GM04503 (cell line): ENCODE results near the gene MSRB3.

Experiments
- DNase-seq: peaks from one replicate; pipeline ENCODE4 v3.0.0-alpha.2; 2012; ENCODE audit warnings: low read depth

MSRB3 gene

GRCh38 chr12:65325183-65325582 lies 46.7 kb downstream of the MSRB3 start:
- DNase-seq, result no peak

DNA sequence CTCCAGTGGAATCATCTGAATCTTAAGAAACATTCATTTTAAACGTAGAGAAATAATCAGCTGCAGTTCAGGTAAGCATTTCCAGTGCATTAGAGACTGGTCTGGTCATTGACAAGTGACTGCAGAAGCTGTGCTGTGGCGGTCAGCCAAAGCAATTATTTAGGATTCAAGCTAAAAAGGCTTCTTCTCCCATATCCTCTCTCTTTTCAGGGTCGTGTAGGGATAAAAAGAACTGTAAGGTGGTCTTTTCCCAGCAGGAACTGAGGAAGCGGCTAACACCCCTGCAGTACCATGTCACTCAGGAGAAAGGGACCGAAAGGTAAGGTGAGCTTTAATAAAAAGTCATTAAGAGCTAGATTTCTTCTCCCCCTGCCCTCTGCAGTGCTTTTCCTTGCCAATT lies 48.1 kb downstream of the MSRB3 start:
- DNase-seq, result no peak

GRCh38 chr12:65327207-65328076 lies 49.0 kb downstream of the MSRB3 start:
- peak; percentile 75 for DNase-seq

DNA sequence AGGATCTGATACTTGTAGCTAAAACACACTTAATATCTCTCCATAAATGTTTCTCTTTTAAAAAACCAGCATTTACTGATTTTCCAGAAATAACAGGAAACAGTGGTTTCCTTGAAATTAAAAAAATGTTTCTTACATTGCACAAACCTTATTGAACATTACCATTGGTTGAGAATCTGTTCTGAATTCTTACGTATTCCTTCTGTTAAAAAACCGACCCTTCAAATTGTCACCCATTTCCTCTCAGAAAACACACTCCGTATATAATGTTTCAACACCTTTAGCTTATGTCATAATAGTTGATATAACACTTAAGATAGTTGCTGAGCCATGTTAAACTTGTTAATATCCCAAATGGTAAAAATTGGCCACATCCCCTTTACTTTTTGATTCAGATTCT lies 51.2 kb downstream of the MSRB3 start:
- DNase-seq, result no peak

DNA sequence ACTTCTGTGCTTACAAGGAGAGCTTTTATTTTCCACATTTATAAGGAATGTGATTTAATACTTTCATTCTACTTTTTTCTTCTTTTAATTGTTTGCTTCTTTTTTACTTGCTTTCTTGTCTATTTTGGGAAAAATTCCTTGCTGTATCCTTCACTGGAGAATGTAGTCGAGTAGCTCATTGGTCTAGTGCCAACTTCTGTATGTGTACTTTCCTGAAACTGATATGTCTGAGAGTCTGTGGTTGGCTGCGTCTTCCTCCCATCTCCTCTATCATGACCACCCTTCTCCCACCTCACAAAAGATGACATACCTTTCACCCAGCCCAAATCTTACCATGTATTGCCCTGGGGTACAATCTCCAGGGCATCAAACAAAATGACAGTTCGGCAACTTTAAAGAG lies 51.8 kb downstream of the MSRB3 start:
- DNase-seq, result no peak

DNA sequence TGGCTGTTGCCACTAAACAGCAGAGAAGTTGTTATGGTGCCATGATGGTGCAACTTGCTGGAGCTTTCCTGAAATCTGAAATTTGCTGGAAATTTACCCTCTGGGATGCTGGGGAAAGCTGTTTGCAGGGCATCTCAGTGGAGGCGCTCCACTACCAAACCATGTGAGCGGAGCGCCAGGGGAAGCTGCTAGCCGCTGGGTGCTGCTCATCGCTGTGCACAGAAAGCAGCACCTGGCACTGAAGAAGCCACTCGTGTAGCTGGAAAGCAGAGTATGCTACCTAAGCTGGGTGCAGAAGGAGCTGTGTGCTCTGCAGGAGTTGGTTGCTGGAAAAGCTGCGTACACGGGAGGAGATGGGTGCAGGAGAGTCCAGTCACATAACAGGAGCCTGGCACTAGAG lies 53.0 kb downstream of the MSRB3 start:
- DNase-seq, result no peak

GRCh38 chr12:65333649-65334048 lies 55.2 kb downstream of the MSRB3 start:
- DNase-seq, result no peak

DNA sequence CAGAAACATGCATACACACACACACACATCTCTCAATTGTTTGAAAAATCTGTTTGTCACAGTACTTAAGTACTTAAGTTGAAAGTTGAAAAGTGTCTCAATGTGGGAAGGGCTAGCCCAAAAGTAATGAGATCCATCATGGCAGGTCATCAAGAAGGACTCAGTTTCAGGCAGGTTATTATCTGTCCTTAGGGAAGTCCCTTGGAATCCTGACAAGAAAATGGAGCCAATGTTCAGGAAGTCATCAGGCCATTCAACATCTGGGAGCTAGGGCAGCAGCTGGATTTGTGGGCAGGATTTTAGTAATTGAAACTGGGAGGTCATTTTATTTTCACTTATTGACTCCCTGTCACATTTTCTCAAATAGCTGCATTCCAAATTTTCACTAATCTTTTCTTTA lies 56.0 kb downstream of the MSRB3 start:
- DNase-seq, result no peak

GRCh38 chr12:65335021-65335714 lies 56.7 kb downstream of the MSRB3 start:
- peak; percentile 57 for DNase-seq

DNA sequence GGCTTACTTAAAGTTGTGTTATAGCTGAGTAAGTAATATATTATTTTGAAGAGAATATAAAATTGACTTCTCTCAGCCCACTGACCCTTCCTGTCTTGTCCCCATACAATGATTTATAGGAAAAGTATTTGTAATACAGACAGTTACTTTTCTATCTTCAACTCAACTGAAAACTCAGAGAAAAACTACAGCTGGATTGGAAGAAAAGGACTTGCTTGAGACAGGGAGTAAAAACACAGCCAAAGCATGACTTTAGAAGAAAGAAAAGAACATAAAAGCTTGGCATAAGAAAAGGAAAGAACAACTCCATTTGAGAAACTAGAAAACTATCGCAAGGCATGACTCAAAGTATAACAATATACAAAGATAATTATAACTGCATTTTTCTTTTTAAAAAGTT lies 57.5 kb downstream of the MSRB3 start:
- DNase-seq, result no peak

- DNase-seq, result no peak
Measured at GRCh38 chr12:65339161-65339560, 60.7 kb downstream of the MSRB3 start.

DNA sequence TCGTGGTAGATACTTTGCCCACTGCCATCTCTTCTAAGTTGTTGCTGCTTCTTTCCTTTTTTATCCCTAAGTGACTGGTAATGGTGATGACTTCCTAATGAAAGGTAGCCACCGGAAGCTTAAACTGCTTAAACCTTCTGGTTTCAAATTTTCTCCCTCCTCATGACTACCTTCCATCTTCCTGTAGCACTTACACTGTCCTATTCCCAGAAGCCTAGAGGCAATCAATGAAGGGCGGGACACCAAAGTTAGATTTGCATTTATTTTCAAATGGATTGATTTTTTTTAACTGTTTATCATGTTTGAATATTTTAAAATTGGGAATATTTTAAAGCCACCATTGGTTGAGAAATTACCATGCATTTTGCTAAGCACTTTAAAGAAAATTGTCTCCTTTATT lies 64.7 kb downstream of the MSRB3 start:
- DNase-seq, result no peak

DNA sequence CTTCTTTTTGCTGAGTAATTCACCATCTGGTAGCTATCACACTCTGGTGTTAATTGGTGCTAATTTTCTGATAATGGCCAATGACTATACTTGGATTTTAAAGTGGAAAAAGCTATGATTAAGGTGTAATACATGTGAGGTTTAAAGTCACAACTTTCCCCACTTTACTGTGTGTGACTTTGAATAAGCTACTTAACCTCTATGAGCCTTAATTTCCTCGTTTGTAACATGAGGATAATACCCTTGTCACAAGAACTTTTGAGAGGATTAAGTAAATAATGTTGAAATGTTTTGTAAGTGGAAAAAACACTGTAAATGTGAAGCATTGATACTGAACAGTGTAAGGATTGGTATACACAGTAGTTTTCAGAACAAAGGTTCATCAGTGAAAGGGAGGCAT lies 65.3 kb downstream of the MSRB3 start:
- DNase-seq, result no peak

DNA sequence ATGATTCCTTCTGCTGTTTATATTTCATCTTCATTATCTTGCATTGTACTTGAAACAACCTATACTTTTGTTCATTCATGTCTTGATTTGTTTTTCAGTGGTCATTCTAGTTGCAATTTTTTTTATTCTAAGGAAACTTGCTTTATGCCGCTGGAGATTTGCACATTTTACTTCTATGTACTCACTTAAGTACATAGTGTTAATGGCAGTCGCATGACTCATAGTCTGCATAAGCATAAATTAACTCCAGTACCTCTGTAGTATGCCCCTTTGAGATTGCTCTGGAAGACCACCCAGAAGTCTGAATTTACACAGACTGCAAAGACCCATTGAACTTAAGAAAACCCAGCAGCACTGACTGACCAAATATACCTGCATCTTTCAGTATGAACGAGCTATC lies 77.0 kb downstream of the MSRB3 start:
- DNase-seq, result no peak

DNA sequence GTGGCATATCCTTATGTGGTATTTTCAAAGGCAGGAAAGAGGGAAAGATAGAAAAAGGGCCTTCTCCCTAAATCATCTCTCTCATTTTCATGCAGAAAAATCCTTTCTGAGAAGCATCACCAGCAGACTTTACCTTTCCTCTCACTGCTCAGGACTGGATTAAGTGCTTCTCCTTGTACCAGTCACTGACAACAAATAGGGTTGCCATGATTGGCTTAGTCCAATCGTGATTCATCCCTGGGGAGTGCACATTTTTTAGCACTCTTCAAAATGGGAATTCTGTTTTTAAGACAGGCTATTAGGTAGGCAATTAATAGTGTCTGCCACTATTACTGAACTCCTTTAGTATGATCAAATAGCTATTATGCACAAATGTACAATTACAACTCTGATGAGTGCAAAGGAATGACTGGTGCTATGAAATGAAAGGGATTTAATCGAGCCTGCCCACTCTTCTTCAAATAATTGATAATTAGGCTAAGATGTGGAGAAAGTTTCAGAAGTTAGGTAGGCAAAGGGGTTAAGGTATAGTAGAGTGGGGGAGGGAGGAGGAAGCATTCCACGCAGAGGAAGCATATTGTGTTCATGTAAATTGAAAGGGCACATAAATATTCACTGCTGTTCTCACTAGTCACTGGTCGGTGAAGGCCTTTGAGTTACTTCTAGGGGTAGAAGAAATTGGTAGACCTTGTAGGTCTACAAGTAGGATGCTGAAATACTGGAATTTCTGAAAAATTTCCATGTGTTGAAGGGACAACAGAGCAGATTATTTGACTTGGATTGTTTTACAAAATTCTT lies 84.0 kb downstream of the MSRB3 start:
- no peak for DNase-seq

DNA sequence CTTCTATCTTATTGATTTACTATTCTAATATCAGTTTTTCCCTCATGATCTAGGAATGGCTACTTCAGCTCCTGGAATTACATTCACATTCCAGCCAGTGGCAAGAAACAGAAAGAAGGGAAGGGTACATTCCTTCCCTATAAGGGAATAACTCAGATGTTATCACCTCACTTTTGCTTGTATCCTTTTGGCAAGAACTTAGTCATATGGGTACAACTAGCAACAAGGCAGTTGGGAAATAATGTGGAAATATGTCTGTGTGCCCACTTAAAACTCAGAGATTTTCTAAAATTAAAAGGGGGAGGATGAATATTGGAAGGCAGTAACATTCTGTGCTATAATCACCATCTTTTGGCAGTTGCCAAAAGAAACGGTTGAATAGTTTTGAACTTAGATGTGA lies 85.6 kb downstream of the MSRB3 start:
- DNase-seq, result no peak

- no peak for DNase-seq
Measured at GRCh38 chr12:65367396-65367795, 88.9 kb downstream of the MSRB3 start.

DNA sequence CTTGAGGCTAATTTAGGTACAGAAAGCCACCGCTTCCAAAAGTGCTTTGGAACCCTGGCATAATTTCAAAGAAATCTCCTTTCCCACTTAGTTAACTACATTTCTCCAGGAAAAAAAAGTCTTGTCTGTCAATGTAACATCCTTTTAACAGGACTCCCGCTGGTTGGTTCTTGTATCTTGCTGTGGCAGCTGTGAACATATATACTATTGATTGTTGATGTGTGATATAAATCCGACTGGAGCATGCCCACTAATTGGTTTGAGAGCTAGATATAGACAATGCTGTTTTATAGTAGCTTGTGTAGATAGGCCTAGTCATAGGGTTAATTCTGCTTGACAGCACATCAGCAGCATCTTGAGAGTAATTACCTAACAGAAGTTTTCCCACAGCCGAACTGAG lies 89.6 kb downstream of the MSRB3 start:
- no peak for DNase-seq

DNA sequence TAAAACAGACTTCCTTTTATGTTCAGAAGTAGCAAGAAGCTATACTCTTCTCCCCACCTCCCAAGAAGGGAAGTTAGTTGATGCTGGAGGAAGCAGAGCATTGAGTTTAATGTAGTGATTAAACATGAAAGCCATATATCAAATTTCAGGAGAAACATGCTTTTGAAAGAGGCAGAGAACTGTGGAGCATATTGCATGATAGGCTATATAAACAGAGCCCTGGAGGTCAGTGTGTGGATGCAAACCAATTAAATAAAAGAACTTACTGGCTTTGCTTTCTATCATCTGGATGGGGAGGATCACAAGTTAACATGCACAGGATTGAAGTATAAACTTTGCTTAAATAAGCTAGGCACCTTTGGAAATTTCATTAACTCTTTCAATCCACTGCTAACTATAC lies 94.1 kb downstream of the MSRB3 start:
- no peak for DNase-seq

DNA sequence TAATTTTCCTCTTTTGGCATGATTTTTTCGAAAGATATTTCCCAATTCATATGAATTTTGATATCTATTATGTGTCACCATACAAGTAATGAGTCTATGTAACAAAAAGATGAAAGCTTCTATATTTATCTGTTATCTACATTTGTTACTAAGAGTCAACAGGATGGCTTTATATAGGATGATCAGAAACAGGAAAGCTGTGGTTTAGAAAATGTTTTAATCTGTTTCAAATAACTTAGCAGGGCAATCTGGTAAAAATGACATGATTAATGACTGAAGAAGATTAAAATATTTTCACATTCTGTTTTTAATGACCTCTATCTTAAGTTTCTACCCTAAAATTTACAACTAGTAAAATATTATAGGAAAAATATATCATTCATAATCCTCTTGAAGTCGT lies 105.8 kb downstream of the MSRB3 start:
- DNase-seq, result no peak

DNA sequence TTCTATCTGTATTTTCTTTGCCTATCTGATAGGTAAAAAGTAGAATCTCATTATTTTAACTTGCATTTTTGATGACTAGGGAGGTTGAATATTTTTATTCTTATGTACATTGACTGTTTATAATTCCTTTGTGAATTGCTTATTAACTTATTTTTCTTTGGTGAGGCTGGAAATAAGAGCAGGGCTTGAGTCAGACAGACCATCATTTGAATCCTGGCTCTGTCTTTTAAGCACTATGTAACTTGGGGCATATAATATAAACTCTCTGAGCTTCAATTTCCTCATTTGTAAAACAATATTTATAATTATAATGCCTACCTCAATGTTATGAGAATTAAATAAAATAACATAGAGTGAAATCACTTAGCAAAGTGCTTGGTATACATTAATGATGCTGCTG lies 108.9 kb downstream of the MSRB3 start:
- no peak for DNase-seq

GRCh38 chr12:65389436-65389835 lies 111.0 kb downstream of the MSRB3 start:
- no peak for DNase-seq

DNA sequence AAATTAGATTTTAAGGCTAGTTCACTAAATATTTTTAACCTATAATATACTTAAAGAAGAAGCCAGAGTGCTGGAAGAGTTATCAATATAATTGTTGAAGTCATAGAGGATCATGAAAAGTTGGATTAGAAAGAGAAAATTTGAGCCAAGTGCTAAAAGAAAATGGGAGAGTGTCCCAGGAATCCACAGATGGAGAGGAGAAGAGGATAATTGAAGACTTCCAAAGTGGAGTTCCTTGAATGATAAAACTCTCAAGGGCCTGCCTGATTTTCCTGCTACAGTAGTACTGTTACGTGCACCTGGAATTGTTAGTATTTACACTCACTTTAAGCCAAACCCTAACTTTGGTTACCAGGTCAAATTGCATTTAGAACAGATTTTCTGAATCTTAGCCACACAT lies 113.2 kb downstream of the MSRB3 start:
- DNase-seq, result no peak
